ES-I3 (cell line): ENCODE results near the gene NUP62CL.

ENCODE experiments used
- H3K36me3 ChIP-seq: 2 replicates; pipeline ENCODE4 v1.6.1; 2013; ENCODE audit warnings: mild to moderate bottlenecking, low read length, control low read depth, moderate library complexity; ENCODE audit not compliant: insufficient read depth
- H3K4me1 ChIP-seq: 2 replicates; pipeline ENCODE4 v1.6.1; 2013; ENCODE audit warnings: mild to moderate bottlenecking, control low read depth, low read length; ENCODE audit not compliant: insufficient read depth
- H3K9ac ChIP-seq: 2 replicates; pipeline ENCODE4 v1.6.1; 2013; ENCODE audit warnings: low read depth, mild to moderate bottlenecking, low read length, moderate library complexity
- H3K9me3 ChIP-seq: 2 replicates; pipeline ENCODE4 v1.6.1; 2013; ENCODE audit warnings: mild to moderate bottlenecking, low read length, moderate library complexity; ENCODE audit not compliant: control insufficient read depth, insufficient read depth

NUP62CL gene

GRCh38 chrX:107107459-107107858 is 98.8 kb downstream of the NUP62CL start:
- Histone ChIP-seq H3K9me3 (no peaks in the 10 kb centered on the region), H3K36me3 (no peaks in the 10 kb centered on the region), H3K9ac (no peak overlapping the region), H3K4me1 (no peaks in the 10 kb centered on the region)

GRCh38 chrX:107102980-107103379 is 103.3 kb downstream of the NUP62CL start:
- no peaks in the 10 kb centered on the region for H3K4me1 ChIP-seq
- no peaks in the 10 kb centered on the region; the same call in 1 of the 2 replicates for H3K36me3 ChIP-seq
- no peaks in the 10 kb centered on the region for H3K9me3 ChIP-seq
- H3K9ac ChIP-seq = no peak overlapping the region

GRCh38 chrX:107076158-107076557 is 130.1 kb downstream of the NUP62CL start:
- no peaks in the 10 kb centered on the region for H3K4me1 ChIP-seq
- peaks cover 3% of the 10 kb centered on the region; the same call in 1 of the 2 replicates for H3K9me3 ChIP-seq
- no peak overlapping the region for H3K9ac ChIP-seq
- no peaks in the 10 kb centered on the region for H3K36me3 ChIP-seq
